ENCODE results near the gene ZNF443. TPM values are rescaled to one million over a fixed set of nuclear protein-coding genes. Genes with fewer than 3 reads are reported as not detected.
"Not testable (repeated sequence)": the region's sequence is repeated elsewhere in the genome, so short reads cannot be mapped to it uniquely, and the experiment has no call there.

The ZNF443 gene
- 6.7 TPM for total RNA-seq

DNA sequence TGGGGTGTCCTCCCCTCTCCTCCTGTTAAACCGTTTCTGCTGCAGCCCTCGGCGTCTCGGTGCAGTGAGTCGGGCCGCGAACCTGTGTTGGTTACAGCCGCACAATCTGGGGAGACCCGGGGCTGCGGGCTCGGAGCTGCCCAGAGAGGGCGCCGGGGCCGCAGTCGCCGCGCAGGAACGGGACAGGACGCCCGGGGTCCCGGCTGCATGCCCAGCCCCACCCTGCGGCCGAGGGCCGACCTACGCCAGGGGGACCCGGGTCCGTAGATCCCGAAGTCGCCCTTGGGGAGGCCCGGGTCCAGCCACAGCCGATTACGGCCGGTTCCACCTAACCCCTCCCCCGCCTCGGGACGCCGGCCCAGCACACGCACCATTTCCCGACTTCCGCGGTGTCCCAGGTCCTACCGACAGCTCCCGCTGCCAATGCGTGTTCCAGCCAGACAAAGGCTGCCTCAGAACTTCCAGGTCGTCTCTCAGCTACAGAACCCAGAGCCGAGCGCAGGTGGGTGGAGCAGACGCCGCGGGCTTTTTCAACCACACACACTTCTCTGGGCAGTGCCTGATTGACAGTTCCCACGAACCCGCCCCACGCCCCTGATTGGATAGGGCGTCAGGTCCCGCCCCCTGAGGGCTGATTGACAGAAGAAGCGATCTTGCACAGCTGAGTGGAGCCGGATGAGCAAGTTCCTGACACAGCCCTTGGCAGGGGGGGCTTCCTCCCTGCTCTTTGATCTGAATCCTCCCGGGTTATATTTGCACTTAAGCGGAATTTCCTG is at the start of gene ZNF443:
Gene ZNF443 (minus strand): TSS at position 481 of the 776 bp plus-strand sequence. CDS start 107 bp downstream, at position 374.
- DNase-seq (ENCODE audit: low spot score): peak; percentile 100

DNA sequence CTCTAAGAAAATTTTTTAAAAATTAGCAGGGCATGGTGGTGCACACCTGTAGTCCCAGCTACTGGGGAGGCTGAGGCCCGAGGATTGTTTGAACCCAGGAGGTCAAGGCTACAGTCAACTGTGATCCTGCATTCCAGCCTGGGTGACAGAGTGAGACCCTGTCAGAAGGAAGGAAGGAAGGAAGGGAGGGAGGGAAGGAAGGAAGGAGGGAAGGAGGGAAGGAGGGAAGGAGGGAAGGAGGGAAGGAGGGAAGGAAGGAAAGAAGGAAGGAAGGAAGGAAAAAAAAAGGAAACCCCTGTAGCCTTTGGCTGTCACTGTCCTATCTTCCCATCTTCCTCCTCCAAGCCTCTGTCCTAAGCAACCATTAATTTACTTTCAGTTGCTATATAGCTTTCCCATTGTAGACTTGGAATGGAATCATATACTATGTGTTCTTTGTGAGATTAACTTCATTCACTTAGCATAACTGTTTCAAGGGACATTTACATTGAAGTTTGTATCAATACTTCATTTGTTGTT is 45.5 kb upstream of the ZNF443 start:
- DNase-seq (ENCODE audit: low spot score): not testable (repeated sequence)

DNA sequence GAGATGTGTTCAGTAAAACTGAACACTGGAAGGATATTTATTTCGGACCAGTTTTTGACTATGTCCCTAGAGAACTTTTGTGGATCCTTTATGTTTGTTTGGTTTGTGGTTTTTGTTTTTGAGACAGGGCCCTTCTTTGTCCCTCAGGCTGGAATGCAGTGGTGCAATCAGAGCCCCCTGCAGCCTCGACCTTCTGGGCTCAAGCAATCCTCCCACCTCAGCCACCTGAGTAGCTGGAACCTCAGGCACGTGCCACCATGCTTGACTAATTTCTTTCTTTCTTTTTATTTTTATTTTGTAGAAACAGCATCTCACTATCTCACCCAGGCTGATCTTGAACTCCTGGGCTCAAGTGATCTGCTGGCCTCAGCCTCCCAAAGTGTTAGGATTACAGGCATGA is 44.8 kb upstream of the ZNF443 start:
- DNase-seq (ENCODE audit: low spot score): no peak

DNA sequence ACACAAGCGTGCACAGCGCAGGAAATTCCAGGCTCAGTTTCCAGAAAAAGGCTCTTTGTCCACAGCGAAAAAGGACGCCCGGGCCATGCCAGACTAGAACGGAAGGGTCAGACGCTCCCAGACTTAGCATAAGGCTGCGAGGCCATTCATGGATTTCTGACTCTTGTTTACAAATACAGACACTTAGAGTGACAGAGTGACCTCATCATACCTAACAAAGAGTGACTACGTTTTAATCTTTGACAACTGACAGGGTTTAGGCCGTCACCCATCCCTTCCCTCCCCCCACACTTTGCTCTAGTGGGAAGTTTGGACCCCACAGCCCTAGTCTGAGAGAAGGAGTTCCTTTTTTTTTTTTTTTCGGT is 44.2 kb upstream of the ZNF443 start:
- no peak for DNase-seq (ENCODE audit: low spot score)

DNA sequence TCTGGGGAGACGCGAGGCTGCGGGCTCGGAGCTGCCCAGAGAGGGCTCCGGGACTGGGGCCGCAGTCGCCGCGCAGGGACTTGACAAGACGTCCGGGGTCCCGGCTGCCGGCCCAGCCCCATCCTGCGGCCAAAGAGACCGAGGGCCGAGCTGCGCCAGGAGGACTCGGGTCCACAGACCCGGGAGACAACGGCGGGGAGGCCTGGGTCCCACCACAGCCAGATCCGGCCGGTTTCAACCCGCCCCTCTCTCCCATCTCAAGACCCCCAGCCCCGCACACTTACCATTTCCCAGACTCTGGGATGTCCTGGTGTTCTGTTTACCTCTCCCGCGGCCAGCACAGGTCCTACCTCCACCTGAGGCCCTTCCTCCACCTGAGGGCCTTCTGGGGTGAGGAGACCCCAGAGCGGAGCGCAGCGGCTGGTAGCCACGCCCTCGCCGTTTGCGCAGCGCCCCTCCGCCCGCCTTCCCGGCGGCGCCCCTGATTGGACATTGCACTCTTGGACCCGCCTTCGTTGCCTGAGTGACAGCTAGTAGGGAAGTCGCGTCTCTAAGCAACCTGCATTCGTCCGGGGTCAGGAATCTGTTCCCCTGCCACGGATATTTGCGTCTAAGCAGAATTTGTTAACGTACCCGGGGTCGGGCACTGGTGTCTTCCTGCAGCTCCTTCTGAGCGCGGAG is 43.7 kb upstream of the ZNF443 start, which contains the start of gene ZNF709:
Gene ZNF709 (minus strand): TSS at position 446 of the 681 bp plus-strand sequence. CDS start 159 bp downstream, at position 287.
- peak; percentile 94 for DNase-seq (ENCODE audit: low spot score)

DNA sequence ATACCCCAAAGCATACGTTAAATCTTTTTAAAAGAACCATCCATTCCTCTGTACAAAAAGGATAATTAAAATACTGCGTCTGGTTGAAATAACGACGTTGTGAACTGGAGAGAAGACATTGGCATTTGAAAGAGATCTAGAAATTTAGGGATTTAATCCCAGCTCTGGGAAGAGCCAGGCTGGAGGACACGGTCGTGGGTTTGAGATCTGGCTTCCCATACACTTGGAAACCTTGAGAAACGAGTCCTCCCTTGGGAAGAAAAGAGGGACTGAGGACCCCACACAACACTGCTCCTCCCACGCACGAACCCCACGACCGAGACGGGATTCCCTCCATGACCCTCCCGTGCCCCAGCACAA is 43.2 kb upstream of the ZNF443 start:
- DNase-seq (ENCODE audit: low spot score): no peak

DNA sequence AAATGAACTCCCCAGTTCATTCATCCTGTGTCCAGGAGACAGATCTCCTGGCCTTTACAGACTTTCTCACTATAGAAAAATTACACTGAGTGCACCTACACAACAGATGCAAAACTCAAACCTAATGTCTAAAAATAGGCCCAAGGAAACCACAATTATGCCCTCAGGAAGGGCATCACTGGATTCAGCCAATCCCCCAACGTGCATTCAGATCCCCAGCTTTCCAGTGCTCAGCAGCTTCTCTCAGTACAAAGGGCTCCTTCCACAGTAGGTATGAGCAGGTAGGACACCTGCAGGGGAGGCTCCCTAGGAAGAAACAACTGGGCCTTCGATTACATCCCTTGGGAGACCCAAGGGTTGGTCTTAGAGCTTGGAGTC is 41.7 kb upstream of the ZNF443 start:
- no peak for DNase-seq (ENCODE audit: low spot score)

DNA sequence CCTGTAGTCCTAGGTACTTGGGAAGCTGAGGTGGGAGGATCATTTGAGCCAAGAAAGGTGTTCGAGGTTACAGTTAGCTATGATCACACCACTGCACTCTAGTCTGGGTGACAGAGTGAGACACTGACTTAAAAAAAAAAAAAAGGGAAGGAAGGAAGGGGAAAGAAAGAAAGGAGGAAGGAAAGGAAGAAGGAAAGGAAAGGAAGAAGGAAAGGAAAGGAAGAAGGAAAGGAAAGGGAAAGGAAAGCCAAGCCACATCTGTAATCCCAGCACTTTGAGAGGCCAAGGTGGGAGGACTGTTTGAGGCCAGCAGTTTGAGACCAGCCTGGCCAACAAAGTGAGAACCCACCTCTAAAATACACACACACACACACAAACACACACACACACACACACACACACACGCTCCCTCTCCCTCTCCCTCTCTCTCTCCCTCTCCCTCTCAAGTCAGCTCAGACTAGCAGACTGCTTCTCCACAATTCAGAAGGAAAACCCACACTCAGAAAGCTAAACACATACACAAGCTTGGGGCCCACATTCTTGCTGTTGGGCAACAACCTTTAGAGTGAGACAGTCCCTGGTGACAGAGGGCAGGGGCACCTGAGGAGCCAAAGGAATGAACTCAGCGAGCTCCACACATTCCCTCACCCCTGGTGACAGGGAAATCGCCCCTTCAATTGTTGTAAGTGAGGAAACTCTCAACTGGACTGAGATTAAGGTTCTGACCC is 41.1 kb upstream of the ZNF443 start:
- no peak for DNase-seq (ENCODE audit: low spot score)

DNA sequence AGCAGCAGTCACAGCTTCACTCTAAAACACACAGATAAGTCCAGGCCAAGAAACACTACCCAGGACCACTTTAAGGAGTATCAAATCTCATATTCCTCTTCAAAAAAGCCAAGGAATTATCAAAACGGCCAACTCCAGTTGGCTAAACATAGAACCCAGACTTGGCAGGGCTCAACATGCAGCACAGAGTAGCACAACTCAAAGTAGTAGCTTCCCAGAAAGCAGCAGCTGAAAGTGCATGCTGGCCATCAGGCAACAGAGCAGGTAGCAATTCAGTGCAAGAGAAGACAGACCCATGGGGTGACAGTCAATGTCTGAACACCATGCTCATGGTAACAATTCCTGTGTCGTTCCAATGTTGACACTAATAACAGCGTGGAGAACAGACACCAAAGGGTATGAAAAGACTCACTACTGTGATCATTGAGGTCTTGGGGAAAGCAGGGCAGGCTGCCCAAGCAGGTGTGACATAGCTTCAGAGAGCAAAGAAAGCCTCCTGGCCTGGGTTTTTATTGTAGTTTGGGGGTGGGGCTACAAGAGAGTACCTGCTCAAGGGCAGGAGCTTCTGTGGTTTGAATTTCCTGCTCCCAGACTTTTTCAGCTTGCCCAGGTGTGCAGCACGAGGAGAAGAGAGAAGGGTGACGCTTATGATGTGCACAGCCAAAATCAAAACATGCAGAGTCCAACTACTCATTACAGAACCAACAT is 37.6 kb upstream of the ZNF443 start:
- no peak for DNase-seq (ENCODE audit: low spot score)

DNA sequence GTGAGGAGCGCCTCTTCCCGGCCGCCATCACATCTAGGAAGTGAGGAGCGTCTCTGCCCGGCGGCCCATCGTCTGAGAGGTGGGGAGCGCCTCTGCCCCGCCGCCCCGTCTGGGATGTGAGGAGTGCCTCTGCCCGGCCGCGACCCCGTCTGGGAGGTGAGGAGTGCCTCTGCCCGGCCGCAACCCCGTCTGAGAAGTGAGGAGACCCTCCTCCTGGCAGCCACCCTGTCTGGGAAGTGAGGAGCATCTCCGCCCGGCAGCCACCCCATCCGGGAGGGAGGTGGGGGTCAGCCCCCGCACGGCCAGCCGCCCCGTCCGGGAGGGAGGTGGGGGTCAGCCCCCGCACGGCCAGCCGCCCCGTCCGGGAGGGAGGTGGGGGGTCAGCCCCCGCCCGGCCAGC is 26.8 kb upstream of the ZNF443 start:
- DNase-seq (ENCODE audit: low spot score): not testable (repeated sequence)

DNA sequence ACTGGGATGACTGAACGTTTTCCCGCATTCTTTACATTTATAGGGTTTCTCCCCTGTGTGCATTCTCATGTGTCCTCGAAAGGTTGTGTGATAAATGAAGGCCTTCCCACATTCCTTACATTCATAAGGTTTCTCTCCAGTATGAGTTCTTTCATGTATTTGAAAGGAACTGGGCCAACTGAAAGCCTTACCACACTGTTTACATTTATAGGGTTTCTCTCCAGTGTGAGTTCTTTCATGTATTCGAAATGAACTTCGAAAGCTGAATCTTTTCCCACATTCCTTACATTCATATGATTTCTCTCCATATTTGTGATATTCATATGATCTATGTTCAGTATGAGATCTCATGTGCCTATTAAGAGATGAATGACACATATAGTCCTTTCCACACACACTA is 24.4 kb upstream of the ZNF443 start:
- no peak for DNase-seq (ENCODE audit: low spot score)

DNA sequence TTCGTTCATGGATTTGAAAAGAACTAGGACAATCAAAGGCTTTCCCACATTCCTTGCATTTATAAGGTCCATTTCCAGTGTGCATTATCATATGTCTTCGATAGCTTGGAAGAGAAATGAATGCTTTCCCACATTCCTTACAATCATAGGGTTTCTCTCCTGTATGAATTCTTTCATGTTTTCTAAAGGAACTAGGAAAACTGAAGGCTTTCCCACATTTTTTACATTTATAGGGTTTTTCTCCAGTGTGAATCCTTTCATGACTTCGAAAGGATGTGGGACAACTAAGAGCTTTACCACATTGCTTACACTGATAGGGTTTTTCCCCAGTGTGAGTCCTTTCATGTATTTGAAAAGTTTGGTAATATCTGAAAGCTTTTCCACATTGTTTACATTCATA is 23.9 kb upstream of the ZNF443 start:
- no peak for DNase-seq (ENCODE audit: low spot score)

DNA sequence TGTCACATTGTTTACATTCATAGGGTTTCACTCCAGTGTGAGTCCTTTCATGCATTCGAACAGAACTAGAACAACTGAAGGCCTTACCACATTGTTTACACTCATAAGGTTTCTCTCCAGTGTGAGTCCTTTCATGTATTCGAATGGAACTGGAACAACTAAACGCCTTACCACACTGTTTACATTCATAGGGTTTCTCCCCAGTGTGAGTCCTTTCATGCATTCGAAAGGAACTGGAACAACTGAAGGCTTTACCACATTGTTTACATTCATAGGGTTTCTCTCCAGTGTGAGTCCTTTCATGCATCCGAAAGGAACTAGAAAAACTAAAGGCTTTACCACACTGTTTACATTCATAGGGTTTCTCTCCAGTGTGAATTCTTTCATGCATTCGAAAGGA is 23.3 kb upstream of the ZNF443 start:
- not testable (repeated sequence) for DNase-seq (ENCODE audit: low spot score)

DNA sequence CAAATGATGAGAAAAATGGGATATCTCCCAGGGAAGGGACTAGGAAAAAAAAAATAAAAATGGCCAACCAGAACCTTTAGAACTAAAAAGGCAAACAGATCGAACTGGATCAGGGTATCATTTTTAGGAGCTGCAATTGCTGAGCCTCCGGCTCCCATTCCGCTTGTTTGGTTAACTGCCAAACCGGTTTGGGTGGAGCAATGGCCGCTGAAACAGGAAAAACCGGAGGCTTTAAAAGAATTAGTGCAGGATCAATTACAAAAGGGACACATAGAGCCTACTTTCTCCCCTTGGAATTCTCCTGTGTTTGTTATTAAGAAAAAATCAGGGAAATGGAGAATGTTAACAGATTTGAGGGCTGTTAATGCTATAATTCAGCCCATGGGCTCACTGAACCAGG is 12.7 kb upstream of the ZNF443 start:
- DNase-seq (ENCODE audit: low spot score): peak; percentile 14

DNA sequence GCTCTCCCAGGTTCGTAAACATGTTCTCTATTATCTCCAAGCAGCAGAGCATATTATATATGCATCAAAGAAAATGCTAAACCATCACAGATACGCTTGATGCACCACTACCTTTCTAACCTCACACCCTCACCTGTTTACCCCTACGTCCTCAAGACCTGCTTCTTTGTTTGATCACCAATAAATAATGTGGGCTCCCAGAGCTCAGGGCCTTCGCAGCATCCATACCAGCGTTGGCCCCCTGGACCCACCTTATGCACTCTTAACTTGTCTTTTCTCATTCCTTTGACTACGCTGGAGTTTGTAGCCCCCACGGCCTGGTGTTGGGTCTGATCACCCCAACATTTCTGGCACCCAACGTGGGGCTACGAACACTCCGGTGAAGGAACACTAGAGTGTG is 10.0 kb upstream of the ZNF443 start:
- DNase-seq (ENCODE audit: low spot score): no peak

DNA sequence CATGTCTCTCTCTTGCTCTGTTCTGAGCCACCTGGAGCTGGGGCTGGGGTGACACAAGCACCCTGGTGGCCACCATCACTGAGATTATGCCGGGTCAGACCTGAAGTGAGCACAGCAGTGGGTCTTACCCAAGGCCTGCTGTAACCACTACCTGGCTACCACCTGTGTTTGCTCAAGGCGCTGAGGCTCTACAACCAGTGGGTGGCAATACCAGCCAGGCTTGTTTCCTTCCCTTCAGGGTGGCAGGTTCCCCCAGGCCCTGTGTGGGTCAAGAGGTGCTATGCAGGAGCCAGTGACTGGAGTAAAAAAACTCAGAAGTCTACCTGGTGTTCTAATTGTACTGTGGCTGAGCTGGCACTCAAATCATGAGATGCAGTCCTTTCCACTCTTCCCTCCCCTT is 8.0 kb upstream of the ZNF443 start:
- DNase-seq (ENCODE audit: low spot score): no peak

DNA sequence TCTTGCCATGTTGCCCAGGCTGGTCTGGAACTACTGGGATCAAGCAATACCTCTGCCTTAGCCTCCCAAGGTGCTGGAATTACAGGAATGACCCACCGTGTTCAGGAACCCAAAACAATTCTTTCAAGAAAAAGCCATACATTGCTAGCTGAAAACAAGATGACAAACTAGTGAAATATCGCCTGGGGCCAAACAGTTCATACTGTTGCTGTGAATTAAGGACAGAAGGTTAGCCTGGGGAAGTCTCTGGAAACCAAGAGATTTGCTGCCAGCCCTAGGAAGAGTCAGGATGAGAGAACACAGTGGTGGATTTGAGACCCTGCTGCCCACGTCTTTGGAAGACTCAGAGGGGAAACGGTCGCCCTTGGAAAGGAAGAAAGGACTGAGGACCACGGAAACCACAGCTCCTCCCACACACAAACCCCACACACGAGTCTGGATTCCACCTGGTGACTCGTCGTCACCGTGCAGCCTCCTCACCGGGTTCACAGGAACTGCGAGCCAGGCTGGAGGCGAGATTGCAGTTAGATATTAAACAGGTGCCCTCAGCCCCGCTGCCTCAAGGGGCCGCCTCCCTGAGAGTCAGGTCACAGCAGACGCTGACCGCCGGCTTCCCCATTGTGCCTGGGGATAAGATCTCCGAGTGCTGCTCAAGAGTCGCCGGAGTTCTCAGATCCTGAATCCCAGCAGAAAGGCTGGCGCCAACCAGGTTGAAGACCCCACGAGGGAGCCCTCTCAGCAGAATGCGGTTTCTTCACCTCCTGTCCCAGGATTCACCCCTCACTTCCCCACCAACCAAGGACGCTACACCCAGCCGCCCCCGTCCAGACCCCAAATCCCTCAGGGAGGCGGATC is 908 bp downstream of the ZNF443 start:
- peak; percentile 28 for DNase-seq (ENCODE audit: low spot score)

DNA sequence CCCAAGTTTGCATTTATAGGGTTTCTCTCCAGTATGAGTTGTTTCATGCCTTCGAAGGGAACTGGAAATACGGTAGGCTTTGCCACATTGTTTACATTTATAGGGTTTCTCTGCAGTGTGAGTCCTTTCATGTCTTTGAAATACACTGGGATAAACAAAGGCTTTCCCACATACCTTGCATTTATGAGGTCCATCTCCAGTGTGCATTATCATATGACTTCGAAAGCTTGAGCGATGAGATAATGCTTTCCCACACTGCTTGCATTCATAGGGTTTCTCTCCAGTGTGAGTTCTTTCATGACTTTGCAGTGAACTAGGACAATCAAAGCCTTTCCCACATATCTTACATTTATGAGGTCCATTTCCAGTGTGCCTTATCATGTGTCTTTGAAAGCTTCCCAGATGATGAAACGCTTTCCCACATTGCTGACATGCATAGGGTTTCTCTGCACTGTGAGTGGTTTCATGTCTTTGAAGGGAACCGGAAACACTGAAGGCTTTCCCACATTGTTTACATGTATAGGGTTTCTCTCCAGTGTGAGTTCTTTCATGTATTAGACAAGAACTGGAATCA is 10.0 kb downstream of the ZNF443 start:
- not testable (repeated sequence) for DNase-seq (ENCODE audit: low spot score)

DNA sequence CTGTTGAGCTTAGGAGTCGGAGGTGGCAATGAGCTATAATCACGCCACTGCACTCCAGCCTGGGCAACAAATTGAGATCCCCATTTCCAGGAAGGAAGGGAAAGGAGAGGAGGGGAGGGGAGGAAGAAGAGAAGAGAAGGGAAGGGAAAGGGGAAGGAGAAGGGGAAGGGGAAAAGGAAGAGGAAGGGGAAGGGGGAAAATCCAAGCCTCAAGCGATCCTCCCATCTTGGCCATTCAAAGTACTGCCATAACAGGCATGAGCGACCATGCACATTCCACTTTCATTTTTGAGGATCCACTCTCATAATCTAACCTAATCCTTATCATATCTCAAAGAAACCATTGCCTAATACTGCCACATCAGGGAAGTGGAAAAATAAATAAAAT is 14.9 kb downstream of the ZNF443 start:
- DNase-seq (ENCODE audit: low spot score): no peak

DNA sequence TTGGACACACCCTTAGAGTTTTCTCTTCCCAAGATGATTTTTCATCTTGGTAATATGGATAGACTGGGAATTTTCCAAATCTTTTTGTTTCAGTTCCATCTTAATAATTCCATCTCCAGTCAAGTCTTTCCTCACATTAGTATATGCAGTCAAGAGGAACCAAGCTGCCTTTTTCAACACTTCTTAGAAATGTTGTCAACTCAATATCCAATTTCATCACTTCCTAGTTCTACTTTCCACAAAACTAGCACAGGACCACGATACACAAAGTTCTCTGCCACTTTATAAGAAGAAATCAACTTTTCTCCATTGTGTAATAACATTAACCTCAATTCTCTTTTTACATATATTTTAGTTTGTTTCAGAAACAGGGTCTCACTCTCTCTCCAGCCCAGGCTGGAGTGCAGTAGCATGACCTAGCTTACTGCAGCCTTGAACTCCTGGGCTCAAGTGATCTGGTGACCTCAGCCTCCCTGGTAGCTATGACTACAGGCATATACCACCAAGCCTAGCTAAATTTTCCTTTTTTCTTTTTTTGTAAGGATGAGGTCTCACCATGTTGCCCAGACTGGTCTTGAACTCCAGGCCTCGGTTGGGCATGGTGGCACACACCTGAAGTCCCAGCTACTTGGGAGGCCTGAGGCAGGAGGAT is 15.5 kb downstream of the ZNF443 start:
- DNase-seq (ENCODE audit: low spot score): no peak
